Measurements from ENCODE around the gene INPP4A. TPM values are rescaled to one million over a fixed set of nuclear protein-coding genes. Genes with fewer than 3 reads are reported as not detected.

The INPP4A gene
- total and polyA plus RNA-seq, 2 of the 13 experiments (the other 11 are each of a cell fraction or from before 2014, with no cell fraction given), result 10.1 to 10.9 TPM

GRCh38 chr2:98565286-98565860 lies 120.7 kb downstream of the INPP4A start:
- WGBS (ENCODE audit: low lambda C conversion rate), result 94% methylated on average over 9 of the region's 9 CpGs
- intact Hi-C loops (cut with micrococcal nuclease; ENCODE audit: unreplicated experiment), result no loop called here
- H3K4me2 ChIP-seq (ENCODE audit: low read depth, low read length), result no peak overlapping the region
- in situ Hi-C loops (cut with HindIII; ENCODE audit: extremely low pct_ligation_motif_present, low pct_unique_long_range_greater_than_20kb), result loop anchor here (5.0 kb wide), 1 partner anchor 37 kb away; no protein-coding TSS in a partner anchor
- H3K4me3 ChIP-seq (replicated peaks in 1 of 3; ENCODE audit: insufficient read depth in 1 of 3, low read depth in 2 of 3, low read length in 3 of 3), result no peak overlapping the region
- no peak overlapping the region for H3K9ac ChIP-seq (ENCODE audit: insufficient read depth, low read depth, low read length)
- no peaks in the 10 kb centered on the region for H3K79me2 ChIP-seq (ENCODE audit: insufficient read depth, low read length)
- FAIRE-seq (no peak), ATAC-seq (no peak), DNase-seq (ENCODE audit: low spot score) (no peak)
- H3K36me3 ChIP-seq (replicated peaks in 1 of 2; ENCODE audit: control insufficient read depth in 1 of 2, insufficient read depth in 2 of 2, low read length in 2 of 2), result peaks cover 12 to 38% of the 10 kb centered on the region in 2 experiments; a peak in 4 of 5 replicates
- H4K20me1 ChIP-seq (ENCODE audit: insufficient read depth, low read length), result no peaks in the 10 kb centered on the region
- TF ChIP-seq HBP1 (CRISPR knock-in tag; IDR thresholded peaks at IDR 0.05; ENCODE audit: low read depth) (no peak), GATAD2A (CRISPR knock-in tag; IDR thresholded peaks at IDR 0.05) (no peak), PAWR (CRISPR knock-in tag; IDR thresholded peaks at IDR 0.05; ENCODE audit: borderline replicate concordance) (no peak), RFX3 (CRISPR knock-in tag; IDR thresholded peaks at IDR 0.05) (no peak), SYNCRIP (IDR thresholded peaks at IDR 0.05; ENCODE audit: insufficient read depth, low read depth, low read length) (no peak), RAD51 (IDR thresholded peaks at IDR 0.05; ENCODE audit: borderline replicate concordance) (no peak), ZNF772 (CRISPR knock-in tag; IDR thresholded peaks at IDR 0.05) (no peak), KDM1A (CRISPR knock-in tag; IDR thresholded peaks at IDR 0.05) (no peak), PLRG1 (conservative IDR thresholded peaks at IDR 0.05) (no peak), PLSCR1 (CRISPR knock-in tag; IDR thresholded peaks at IDR 0.05; ENCODE audit: borderline replicate concordance) (no peak), HOXA9 (CRISPR knock-in tag; IDR thresholded peaks at IDR 0.05; ENCODE audit: borderline replicate concordance) (no peak), HDAC1 (CRISPR knock-in tag; IDR thresholded peaks at IDR 0.05) (no peak), NFIB (CRISPR knock-in tag; IDR thresholded peaks at IDR 0.05; ENCODE audit: borderline replicate concordance) (no peak), TARDBP (CRISPR knock-in tag; IDR thresholded peaks at IDR 0.05) (no peak), NFYB (CRISPR knock-in tag; IDR thresholded peaks at IDR 0.05) (no peak), KDM5B (CRISPR knock-in tag; IDR thresholded peaks at IDR 0.05; ENCODE audit: borderline replicate concordance) (no peak), ZNF331 (CRISPR knock-in tag; IDR thresholded peaks at IDR 0.05) (no peak), GTF3A (CRISPR knock-in tag; conservative IDR thresholded peaks at IDR 0.05) (no peak), ZNF792 (CRISPR knock-in tag; IDR thresholded peaks at IDR 0.05) (no peak)
- 0 out of 2 replicates have a peak, but pooled peaks cover under 1% of the 10 kb centered on the region for H3K4me1 ChIP-seq (ENCODE audit: insufficient read depth, low read length)
- no TSS peak for BruUV-seq (replicated peaks)
- H2AFZ ChIP-seq (ENCODE audit: low read length), result no peak overlapping the region
- H3K9me3 ChIP-seq (ENCODE audit: low read length), result no peaks in the 10 kb centered on the region
- no peaks in the 10 kb centered on the region for H3K27me3 ChIP-seq (ENCODE audit: control insufficient read depth in 1 of 2, insufficient read depth in 2 of 2, low read length in 2 of 2)
- ChIA-PET CTCF (ENCODE audit: low intra/inter-chr PET ratio, low total read pairs) (no interaction called here), POLR2A (no interaction called here)
- H3K27ac ChIP-seq (ENCODE audit: extremely low read length, insufficient read depth, low read length), result no peak overlapping the region
